AG09309 (cell line): ENCODE results near the gene NLRP6.
A peak's percentile ranks its signal among the peaks of the same experiment; 100 is the strongest.

ENCODE experiments used
- DNase-seq: peaks from one replicate; pipeline ENCODE4 v3.0.0-alpha.2; 2010; ENCODE audit warnings: low read depth
- H3K4me3 ChIP-seq: 2 replicates; pipeline ENCODE4 v1.5.1; 2011; ENCODE audit warnings: mild to moderate bottlenecking, low read depth, low read length, moderate library complexity; ENCODE audit not compliant: control insufficient read depth
- CTCF ChIP-seq: IDR thresholded peaks from 2 replicates; pipeline ENCODE4 v1.5.1; 2011; ENCODE audit warnings: mild to moderate bottlenecking, low read depth, low read length, inconsistent platforms; ENCODE audit not compliant: insufficient read depth, control insufficient read depth; ENCODE audit errors: missing control alignments

Gene NLRP6

GRCh38 chr11:278001-278951 is at the start of gene NLRP6:
Gene NLRP6, plus strand, starts transcription at chr11:278407. Its CDS starts 163 bp downstream, at chr11:278570.
- DNase-seq, result no peak
- no peak for TF ChIP-seq CTCF
- H3K4me3 ChIP-seq, result no peak within 1 kb of the TSS

- no peak for DNase-seq
- no peak for TF ChIP-seq CTCF
Observed at GRCh38 chr11:230431-230830, 47.8 kb upstream of the NLRP6 start.

GRCh38 chr11:232783-233565 is 45.2 kb upstream of the NLRP6 start:
- no peak for DNase-seq
- H3K4me3 ChIP-seq, result no peak overlapping the region
- no peak for TF ChIP-seq CTCF

More at GRCh38 chr11:230431-230830, 47.8 kb upstream of the NLRP6 start:
- H3K4me3 ChIP-seq, result no peak overlapping the region

- DNase-seq, result no peak
- H3K4me3 ChIP-seq, result peak overlapping the region; percentile 85; the same call in 1 of the 2 replicates
- no peak for TF ChIP-seq CTCF
Observed at GRCh38 chr11:235180-235579, 43.0 kb upstream of the NLRP6 start.

- DNase-seq, result no peak
- peak overlapping the region; percentile 85 for H3K4me3 ChIP-seq
- no peak for TF ChIP-seq CTCF
Observed at GRCh38 chr11:235609-235996, 42.6 kb upstream of the NLRP6 start.

GRCh38 chr11:235997-236773 is 42.0 kb upstream of the NLRP6 start, which contains the start of gene SIRT3:
Gene SIRT3, minus strand, starts transcription at chr11:236342. Its CDS starts 14 bp downstream, at chr11:236328.
- peak within 1 kb of the TSS; percentile 91 for H3K4me3 ChIP-seq
- no peak for TF ChIP-seq CTCF
- DNase-seq, result peak; percentile 7
